ENCODE results near the gene COMMD1.
A peak's percentile ranks its signal among the peaks of the same experiment; 100 is the strongest.
"Not testable (repeated sequence)": the region's sequence is repeated elsewhere in the genome, so short reads cannot be mapped to it uniquely, and the experiment has no call there.

The COMMD1 gene

DNA sequence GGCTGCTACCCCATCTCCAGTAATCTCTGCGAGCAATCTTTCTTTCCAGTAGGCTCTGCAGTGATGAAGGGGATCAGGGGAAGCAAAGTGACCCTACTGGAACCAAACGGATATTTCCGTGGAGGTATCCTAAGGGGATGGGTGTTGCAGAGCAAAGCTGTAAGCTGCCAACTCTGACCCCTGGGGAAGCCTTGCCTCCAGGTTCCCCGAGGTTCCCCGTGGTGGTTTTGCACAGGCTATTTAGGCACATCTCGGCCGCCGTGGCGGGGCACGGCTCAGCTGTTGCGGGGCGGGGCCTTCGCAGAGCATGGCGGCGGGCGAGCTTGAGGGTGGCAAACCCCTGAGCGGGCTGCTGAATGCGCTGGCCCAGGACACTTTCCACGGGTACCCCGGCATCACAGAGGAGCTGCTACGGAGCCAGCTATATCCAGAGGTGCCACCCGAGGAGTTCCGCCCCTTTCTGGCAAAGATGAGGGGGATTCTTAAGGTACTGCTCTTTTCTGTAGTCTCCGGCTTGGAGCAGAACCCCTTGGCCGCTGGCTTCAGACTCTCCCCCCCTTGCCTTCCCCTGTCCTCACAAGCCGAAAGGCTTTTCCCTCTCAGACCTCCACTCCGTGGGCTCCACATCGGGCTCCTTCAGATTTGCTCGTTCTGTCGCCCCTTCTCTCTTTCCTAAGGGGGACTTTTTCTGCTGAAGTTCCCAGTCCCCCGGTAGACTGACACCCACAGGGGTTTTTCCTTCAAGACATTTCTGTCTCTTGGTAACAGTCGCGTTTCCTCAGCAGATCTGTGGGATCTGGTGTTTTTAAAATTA, at the start of gene COMMD1:
TSS of gene COMMD1 (plus strand) at position 303 of the 814 bp plus-strand sequence. CDS start at position 308, 5 bp downstream.
- no peaks in the 10 kb centered on the region for H3K27me3 ChIP-seq (ENCODE audit: insufficient read depth, insufficient read length)
- peak within 1 kb of the TSS; percentile 84 for H3K9ac ChIP-seq (ENCODE audit: insufficient read length, low read depth)
- peaks cover 2% of the 10 kb centered on the region for H3K36me3 ChIP-seq (ENCODE audit: insufficient read depth, insufficient read length, low read length)
- no peaks in the 10 kb centered on the region for H3K9me3 ChIP-seq (ENCODE audit: insufficient read depth, low read length)
- TF ChIP-seq SUZ12 (IDR thresholded peaks at IDR 0.05; ENCODE audit: extremely low read depth, insufficient read depth, insufficient read length) (no peak), YY1 (IDR thresholded peaks at IDR 0.05; ENCODE audit: insufficient read depth, insufficient read length) (peak; percentile 68), ZNF274 (IDR thresholded peaks at IDR 0.05; ENCODE audit: low read depth, low read length) (no peak)
- H3K4me1 ChIP-seq (ENCODE audit: insufficient read depth, insufficient read length): no peaks in the 10 kb centered on the region
- no peak for DNase-seq (ENCODE audit: low read depth, low spot score)
- H3K4me3 ChIP-seq (ENCODE audit: insufficient read length, low read depth): peak within 1 kb of the TSS; percentile 83

DNA sequence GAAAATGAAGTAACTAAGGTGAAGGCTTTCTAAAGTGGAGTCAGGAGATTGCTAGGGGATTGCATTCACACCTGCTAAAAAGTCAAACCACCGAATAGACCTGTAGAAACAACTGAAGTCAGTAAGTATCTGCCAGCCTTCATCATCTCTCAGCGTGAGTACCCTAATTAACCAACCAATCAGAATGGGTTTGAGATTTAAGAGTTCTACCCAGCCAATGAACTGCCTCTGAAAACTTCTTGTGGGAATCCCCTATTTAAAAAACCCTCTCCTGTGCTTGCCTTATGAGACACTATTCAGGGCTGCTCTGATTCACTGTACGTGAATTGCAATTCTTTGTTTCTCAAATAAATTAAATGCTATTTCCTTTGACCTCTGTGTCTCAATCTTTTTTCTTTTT, 48.2 kb upstream of the COMMD1 start:
- H3K4me3 ChIP-seq (ENCODE audit: insufficient read length, low read depth): no peak overlapping the region
- no peak overlapping the region for H3K9ac ChIP-seq (ENCODE audit: insufficient read length, low read depth)
- H3K27me3 ChIP-seq (ENCODE audit: insufficient read depth, insufficient read length): no peaks in the 10 kb centered on the region
- no peak for TF ChIP-seq SUZ12 (IDR thresholded peaks at IDR 0.05; ENCODE audit: extremely low read depth, insufficient read depth, insufficient read length)
- TF ChIP-seq YY1 (IDR thresholded peaks at IDR 0.05; ENCODE audit: insufficient read depth, insufficient read length): no peak
- TF ChIP-seq ZNF274 (IDR thresholded peaks at IDR 0.05; ENCODE audit: low read depth, low read length): no peak
- no peak for DNase-seq (ENCODE audit: low read depth, low spot score)
- H3K9me3 ChIP-seq (ENCODE audit: insufficient read depth, low read length): no peaks in the 10 kb centered on the region
- H3K36me3 ChIP-seq (ENCODE audit: insufficient read depth, insufficient read length, low read length): peaks cover 5% of the 10 kb centered on the region
- no peaks in the 10 kb centered on the region for H3K4me1 ChIP-seq (ENCODE audit: insufficient read depth, insufficient read length)

DNA sequence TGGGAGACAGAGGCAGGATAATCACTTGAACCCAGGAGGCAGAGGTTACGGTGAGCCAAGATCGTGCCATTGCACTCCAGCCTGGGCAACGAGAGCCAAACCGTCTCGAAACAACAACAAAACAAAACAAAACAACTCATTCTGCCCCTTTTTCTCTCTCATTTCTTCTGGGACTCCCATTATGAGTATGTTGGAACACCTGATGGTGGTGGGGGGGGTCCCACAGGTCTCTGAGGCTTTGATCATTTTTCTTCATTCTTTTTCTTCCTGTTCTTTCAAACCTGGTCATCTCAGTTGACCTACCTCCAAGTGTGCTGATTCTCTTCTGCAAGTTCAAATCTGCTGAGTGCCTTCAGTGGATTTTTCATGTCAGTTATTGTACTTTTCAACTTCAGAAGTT, 43.4 kb upstream of the COMMD1 start:
- Histone ChIP-seq H3K9ac (ENCODE audit: insufficient read length, low read depth) (no peak overlapping the region), H3K9me3 (ENCODE audit: insufficient read depth, low read length) (no peaks in the 10 kb centered on the region), H3K36me3 (ENCODE audit: insufficient read depth, insufficient read length, low read length) (peaks cover 36% of the 10 kb centered on the region), H3K27me3 (ENCODE audit: insufficient read depth, insufficient read length) (no peaks in the 10 kb centered on the region), H3K4me3 (ENCODE audit: insufficient read length, low read depth) (no peak overlapping the region), H3K4me1 (ENCODE audit: insufficient read depth, insufficient read length) (no peaks in the 10 kb centered on the region)
- no peak for DNase-seq (ENCODE audit: low read depth, low spot score)
- no peak for TF ChIP-seq YY1 (IDR thresholded peaks at IDR 0.05; ENCODE audit: insufficient read depth, insufficient read length)
- TF ChIP-seq ZNF274 (IDR thresholded peaks at IDR 0.05; ENCODE audit: low read depth, low read length): no peak
- TF ChIP-seq SUZ12 (IDR thresholded peaks at IDR 0.05; ENCODE audit: extremely low read depth, insufficient read depth, insufficient read length): no peak

DNA sequence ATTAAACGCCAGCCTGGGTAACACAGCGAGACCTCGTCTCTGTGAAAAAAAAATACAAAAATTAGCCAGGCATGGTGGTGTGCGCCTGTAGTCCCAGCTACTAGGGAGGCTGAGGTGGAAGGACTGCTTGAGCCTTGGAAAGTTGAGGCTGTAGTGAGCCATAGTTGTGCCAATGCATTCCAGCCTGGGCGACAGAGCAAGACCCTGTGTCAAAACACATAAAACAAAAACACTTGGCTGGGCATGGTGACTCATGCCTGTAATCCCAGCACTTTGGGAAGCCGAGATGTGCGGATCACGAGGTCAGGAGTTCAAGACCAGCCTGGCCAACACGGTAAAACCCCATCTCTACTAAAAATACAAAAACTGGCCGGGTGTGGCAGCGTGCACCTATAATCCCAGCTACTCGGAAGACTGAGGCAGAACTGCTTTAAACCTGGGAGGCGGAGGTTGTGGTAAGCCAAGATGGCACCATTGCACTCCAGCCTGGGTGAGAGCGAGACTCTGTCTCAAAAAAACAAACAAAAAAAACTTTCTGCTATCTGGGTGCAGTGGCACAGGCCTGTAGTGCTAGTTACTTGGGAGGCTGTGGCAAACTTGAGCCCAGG, 38.9 kb upstream of the COMMD1 start:
- not testable (repeated sequence) for DNase-seq (ENCODE audit: low read depth, low spot score); H3K27me3 ChIP-seq (ENCODE audit: insufficient read depth, insufficient read length); H3K4me3 ChIP-seq (ENCODE audit: insufficient read length, low read depth); H3K4me1 ChIP-seq (ENCODE audit: insufficient read depth, insufficient read length); H3K9me3 ChIP-seq (ENCODE audit: insufficient read depth, low read length); H3K9ac ChIP-seq (ENCODE audit: insufficient read length, low read depth)
- H3K36me3 ChIP-seq (ENCODE audit: insufficient read depth, insufficient read length, low read length): peaks cover 66% of the 10 kb centered on the region

DNA sequence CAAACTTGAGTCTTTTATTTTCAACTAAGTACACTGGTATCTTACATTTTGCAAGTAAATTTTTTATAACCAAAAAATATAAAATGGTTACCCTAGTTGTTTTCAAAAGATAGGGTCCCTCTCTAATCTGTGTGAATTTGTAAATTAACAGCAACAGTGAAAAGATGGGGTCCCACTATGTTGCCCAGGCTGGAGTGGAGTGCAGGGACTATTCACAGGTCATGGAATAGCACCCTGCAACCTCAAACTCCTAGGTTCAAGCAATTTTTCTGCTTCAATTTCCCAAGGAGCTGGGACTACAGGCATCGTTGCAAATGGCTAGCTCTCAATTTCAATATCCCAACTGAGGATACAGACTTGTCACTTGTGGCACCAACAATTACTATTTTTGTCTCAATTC, 29.1 kb upstream of the COMMD1 start:
- TF ChIP-seq ZNF274 (IDR thresholded peaks at IDR 0.05; ENCODE audit: low read depth, low read length): no peak
- no peak for TF ChIP-seq SUZ12 (IDR thresholded peaks at IDR 0.05; ENCODE audit: extremely low read depth, insufficient read depth, insufficient read length)
- Histone ChIP-seq H3K9ac (ENCODE audit: insufficient read length, low read depth) (no peak overlapping the region), H3K4me1 (ENCODE audit: insufficient read depth, insufficient read length) (no peaks in the 10 kb centered on the region), H3K27me3 (ENCODE audit: insufficient read depth, insufficient read length) (no peaks in the 10 kb centered on the region), H3K36me3 (ENCODE audit: insufficient read depth, insufficient read length, low read length) (peaks cover 92% of the 10 kb centered on the region), H3K9me3 (ENCODE audit: insufficient read depth, low read length) (no peaks in the 10 kb centered on the region), H3K4me3 (ENCODE audit: insufficient read length, low read depth) (no peak overlapping the region)
- no peak for DNase-seq (ENCODE audit: low read depth, low spot score)

DNA sequence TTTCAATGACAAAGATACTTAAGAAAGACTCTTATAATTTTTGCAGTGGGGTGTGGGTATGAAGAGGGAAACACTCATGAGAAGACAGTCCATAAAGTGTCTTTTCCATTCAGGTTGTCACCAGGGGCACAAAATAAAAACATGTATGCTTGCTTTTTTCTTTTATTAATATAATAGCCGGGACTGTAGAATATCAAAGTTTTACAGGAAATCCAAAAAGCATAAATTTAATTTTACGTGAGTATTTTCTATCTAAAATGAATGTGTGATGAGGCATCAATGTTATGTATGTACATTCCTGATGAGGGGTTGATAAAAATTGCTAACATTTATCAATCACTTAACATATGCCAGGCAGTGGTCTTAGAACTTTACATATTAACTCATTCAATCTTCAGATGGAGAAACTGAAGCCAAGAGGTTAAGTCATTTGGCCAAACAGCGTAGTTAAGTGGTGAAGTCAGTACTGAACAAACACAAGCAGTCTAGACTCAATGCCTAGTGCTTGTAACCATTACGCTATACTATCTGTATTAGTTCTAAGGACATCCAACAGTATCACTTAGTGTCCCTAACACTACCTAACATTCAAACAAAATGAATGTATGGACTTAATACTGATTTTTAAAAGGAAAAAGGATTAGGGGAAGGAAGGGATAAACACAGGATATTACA, 27.8 kb upstream of the COMMD1 start:
- no peak for DNase-seq (ENCODE audit: low read depth, low spot score)
- Histone ChIP-seq H3K9me3 (ENCODE audit: insufficient read depth, low read length) (no peaks in the 10 kb centered on the region), H3K4me3 (ENCODE audit: insufficient read length, low read depth) (no peak overlapping the region), H3K36me3 (ENCODE audit: insufficient read depth, insufficient read length, low read length) (peaks cover 93% of the 10 kb centered on the region), H3K4me1 (ENCODE audit: insufficient read depth, insufficient read length) (no peaks in the 10 kb centered on the region), H3K27me3 (ENCODE audit: insufficient read depth, insufficient read length) (no peaks in the 10 kb centered on the region), H3K9ac (ENCODE audit: insufficient read length, low read depth) (no peak overlapping the region)
- no peak for TF ChIP-seq ZNF274 (IDR thresholded peaks at IDR 0.05; ENCODE audit: low read depth, low read length)
- TF ChIP-seq SUZ12 (IDR thresholded peaks at IDR 0.05; ENCODE audit: extremely low read depth, insufficient read depth, insufficient read length): no peak
- TF ChIP-seq YY1 (IDR thresholded peaks at IDR 0.05; ENCODE audit: insufficient read depth, insufficient read length): no peak

DNA sequence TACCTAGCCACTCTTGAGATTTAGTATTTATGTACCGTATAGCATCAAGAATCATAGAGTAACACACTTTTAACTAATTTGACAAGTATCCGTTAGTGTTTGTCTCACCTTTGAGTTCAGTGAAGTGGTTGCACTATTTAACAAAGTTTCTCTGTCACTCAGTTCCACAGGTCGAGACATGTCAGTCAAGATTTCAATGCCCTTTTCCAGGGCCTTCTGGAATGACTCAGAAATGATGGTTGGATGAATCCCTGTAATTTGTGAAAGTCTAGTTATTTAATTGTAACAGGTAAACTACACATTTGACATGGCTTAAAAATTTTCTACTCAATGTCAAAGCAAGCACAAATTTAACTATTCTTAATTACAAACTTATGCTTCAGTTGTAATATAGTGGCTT, 26.7 kb upstream of the COMMD1 start:
- H3K4me3 ChIP-seq (ENCODE audit: insufficient read length, low read depth): no peak overlapping the region
- H3K9ac ChIP-seq (ENCODE audit: insufficient read length, low read depth): no peak overlapping the region
- TF ChIP-seq SUZ12 (IDR thresholded peaks at IDR 0.05; ENCODE audit: extremely low read depth, insufficient read depth, insufficient read length) (no peak), YY1 (IDR thresholded peaks at IDR 0.05; ENCODE audit: insufficient read depth, insufficient read length) (no peak), ZNF274 (IDR thresholded peaks at IDR 0.05; ENCODE audit: low read depth, low read length) (no peak)
- H3K9me3 ChIP-seq (ENCODE audit: insufficient read depth, low read length): no peaks in the 10 kb centered on the region
- no peak for DNase-seq (ENCODE audit: low read depth, low spot score)
- no peaks in the 10 kb centered on the region for H3K27me3 ChIP-seq (ENCODE audit: insufficient read depth, insufficient read length)
- H3K4me1 ChIP-seq (ENCODE audit: insufficient read depth, insufficient read length): no peaks in the 10 kb centered on the region
- peaks cover 95% of the 10 kb centered on the region for H3K36me3 ChIP-seq (ENCODE audit: insufficient read depth, insufficient read length, low read length)

DNA sequence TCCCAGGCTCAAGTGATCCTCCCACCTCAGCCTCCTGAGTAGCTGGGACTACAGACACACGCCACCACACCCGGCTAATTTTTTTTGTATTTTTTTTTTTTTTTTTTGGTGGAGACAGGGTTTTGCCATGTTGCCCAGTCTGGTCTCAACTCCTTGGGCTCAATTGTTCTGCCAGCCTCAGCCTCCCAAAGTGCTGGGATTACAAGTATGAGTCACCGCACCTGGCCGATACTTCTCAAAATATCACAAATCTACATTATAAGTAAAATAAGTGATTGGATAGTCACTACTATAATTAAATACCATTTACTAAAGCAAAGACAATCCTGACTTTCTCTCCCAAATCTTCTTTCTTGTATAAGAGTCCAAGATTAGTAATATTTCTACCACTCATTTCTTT, 26.1 kb upstream of the COMMD1 start:
- not testable (repeated sequence) for DNase-seq (ENCODE audit: low read depth, low spot score); H3K9me3 ChIP-seq (ENCODE audit: insufficient read depth, low read length); H3K9ac ChIP-seq (ENCODE audit: insufficient read length, low read depth); H3K4me3 ChIP-seq (ENCODE audit: insufficient read length, low read depth); H3K4me1 ChIP-seq (ENCODE audit: insufficient read depth, insufficient read length); H3K27me3 ChIP-seq (ENCODE audit: insufficient read depth, insufficient read length)
- peaks cover 91% of the 10 kb centered on the region for H3K36me3 ChIP-seq (ENCODE audit: insufficient read depth, insufficient read length, low read length)

All from NT2/D1 (cell line).